Measurements from ENCODE around the gene SETD4. TPM values are rescaled to one million over a fixed set of nuclear protein-coding genes. Genes with fewer than 3 reads are reported as not detected.

The SETD4 gene
- total and polyA plus RNA-seq, 2 of the 13 experiments (the other 11 are each of a cell fraction or from before 2014, with no cell fraction given) = 7.1 to 14.4 TPM

DNA sequence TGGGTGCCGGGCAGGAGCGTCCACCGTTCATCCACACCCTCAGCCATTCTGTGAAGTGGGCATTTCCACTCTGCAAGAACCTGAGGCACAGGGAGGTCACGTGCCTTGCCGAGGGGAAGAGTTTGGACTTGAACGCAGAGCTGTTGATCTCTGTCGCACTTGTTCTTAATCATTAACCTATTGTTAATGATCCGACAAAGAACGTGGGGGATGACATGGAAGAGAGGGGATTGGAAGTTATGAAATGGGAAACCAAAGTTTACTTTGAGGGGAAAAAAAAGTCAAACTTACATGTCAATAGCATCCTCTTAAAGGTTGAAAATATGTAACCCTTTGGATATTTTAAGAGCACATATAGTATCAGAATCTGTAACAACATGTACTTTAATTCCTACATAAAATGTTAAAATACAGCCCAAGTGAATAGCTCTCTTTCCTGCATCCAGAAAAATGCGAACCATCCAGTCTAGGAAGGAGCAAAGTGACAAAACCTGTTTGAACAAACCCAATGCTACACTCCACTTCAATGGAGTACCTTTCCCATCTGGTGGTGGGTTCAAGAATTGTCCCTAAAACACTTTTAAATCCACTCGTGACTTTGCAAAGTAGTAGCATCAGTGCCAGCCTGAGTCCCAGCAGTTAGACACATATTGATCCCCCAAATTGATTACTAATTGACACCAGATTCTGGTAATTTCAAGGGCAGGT, 75.5 kb downstream of the SETD4 start (continued):
- TF ChIP-seq THAP9 (CRISPR knock-in tag; IDR thresholded peaks at IDR 0.05; ENCODE audit: borderline replicate concordance) = no peak
- no peak for TF ChIP-seq JUNB (CRISPR knock-in tag; IDR thresholded peaks at IDR 0.05; ENCODE audit: borderline replicate concordance)
- no peak for TF ChIP-seq ZBTB40 (IDR thresholded peaks at IDR 0.05)
- TF ChIP-seq ZBTB40 (CRISPR knock-in tag; IDR thresholded peaks at IDR 0.05) = no peak; the same call in 1 of the 2 replicates
- no peak for TF ChIP-seq ZNF775 (CRISPR knock-in tag; IDR thresholded peaks at IDR 0.05; ENCODE audit: borderline replicate concordance)
- TF ChIP-seq, protein P1, sequence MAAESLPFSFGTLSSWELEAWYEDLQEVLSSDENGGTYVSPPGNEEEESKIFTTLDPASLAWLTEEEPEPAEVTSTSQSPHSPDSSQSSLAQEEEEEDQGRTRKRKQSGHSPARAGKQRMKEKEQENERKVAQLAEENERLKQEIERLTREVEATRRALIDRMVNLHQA (CRISPR knock-in tag; IDR thresholded peaks at IDR 0.05) = no peak
- TF ChIP-seq DNMT1 (CRISPR knock-in tag; IDR thresholded peaks at IDR 0.05) = no peak
- peak; percentile 68; the same call in 1 of the 2 replicates for TF ChIP-seq ZNF629 (CRISPR knock-in tag; conservative IDR thresholded peaks at IDR 0.05)
- TF ChIP-seq ZSCAN22 (CRISPR knock-in tag; IDR thresholded peaks at IDR 0.05) = no peak
- peak in 1 of 2 experiments; percentile 46; a peak in 1 of 4 replicates for TF ChIP-seq POLR2A (IDR thresholded peaks at IDR 0.05; ENCODE audit: insufficient read depth in 1 of 2, low read depth in 2 of 2, low read length in 2 of 2)
- TF ChIP-seq ZNF547 (CRISPR knock-in tag; IDR thresholded peaks at IDR 0.05) = no peak
- no peak for TF ChIP-seq ZNF589 (CRISPR knock-in tag; conservative IDR thresholded peaks at IDR 0.05)
- no peak for TF ChIP-seq SNAPC5 (CRISPR knock-in tag; IDR thresholded peaks at IDR 0.05; ENCODE audit: borderline replicate concordance)
- peak; percentile 55 for TF ChIP-seq RXRB (CRISPR knock-in tag; IDR thresholded peaks at IDR 0.05; ENCODE audit: borderline replicate concordance)
- no peak for TF ChIP-seq ZSCAN29 (CRISPR knock-in tag; conservative IDR thresholded peaks at IDR 0.05)
- no peak for TF ChIP-seq REL (CRISPR knock-in tag; conservative IDR thresholded peaks at IDR 0.05)
- no peak for TF ChIP-seq YEATS2 (CRISPR knock-in tag; IDR thresholded peaks at IDR 0.05; ENCODE audit: borderline replicate concordance)
- TF ChIP-seq NAIF1 (CRISPR knock-in tag; IDR thresholded peaks at IDR 0.05; ENCODE audit: borderline replicate concordance) = no peak

Data from HepG2 (cell line).